Measurements from ENCODE around the gene RRM2.

RRM2 gene

GRCh38 chr2:10160203-10160955 lies 37.8 kb downstream of the RRM2 start:
- DNase-seq, result no peak

GRCh38 chr2:10161206-10161931 lies 38.8 kb downstream of the RRM2 start:
- no peak for DNase-seq

GRCh38 chr2:10161961-10162441 lies 39.5 kb downstream of the RRM2 start:
- DNase-seq, result no peak

GRCh38 chr2:10162586-10163497 lies 40.3 kb downstream of the RRM2 start:
- DNase-seq, result no peak

- DNase-seq, result no peak
Measured at GRCh38 chr2:10163498-10164486, 41.3 kb downstream of the RRM2 start.

- no peak for DNase-seq
Measured at GRCh38 chr2:10164601-10165000, 42.1 kb downstream of the RRM2 start.

GRCh38 chr2:10165282-10165681 lies 42.7 kb downstream of the RRM2 start:
- no peak for DNase-seq

- no peak for DNase-seq
Measured at GRCh38 chr2:10165861-10166675, 43.5 kb downstream of the RRM2 start.

- DNase-seq, result no peak
Measured at GRCh38 chr2:10166676-10167292, 44.2 kb downstream of the RRM2 start.

GRCh38 chr2:10167316-10167715 lies 44.8 kb downstream of the RRM2 start:
- DNase-seq, result no peak

GRCh38 chr2:10168221-10168620 lies 45.7 kb downstream of the RRM2 start:
- DNase-seq, result no peak

GRCh38 chr2:10169053-10169578 lies 46.6 kb downstream of the RRM2 start:
- DNase-seq, result no peak

- DNase-seq, result no peak
Measured at GRCh38 chr2:10169581-10169980, 47.0 kb downstream of the RRM2 start.

- no peak for DNase-seq
Measured at GRCh38 chr2:10170256-10170655, 47.7 kb downstream of the RRM2 start.

GRCh38 chr2:10171006-10171800 lies 48.7 kb downstream of the RRM2 start:
- DNase-seq, result no peak

GRCh38 chr2:10172033-10172871 lies 49.7 kb downstream of the RRM2 start:
- no peak for DNase-seq

- no peak for DNase-seq
Measured at GRCh38 chr2:10173258-10174005, 50.9 kb downstream of the RRM2 start.

GRCh38 chr2:10174173-10174572 lies 51.6 kb downstream of the RRM2 start:
- DNase-seq, result no peak

Data from activated naive CD4-positive, alpha-beta T cell treated with anti-CD3 and anti-CD28 coated beads, Interleukin-2, amount 50 U/mL, for 16 hours (primary cell).